Lung (tissue), 12 donors: Measurements from ENCODE around the gene CPB2. TPM values are rescaled to one million over a fixed set of nuclear protein-coding genes. Genes with fewer than 3 reads are reported as not detected.

Experiments used
- ATAC-seq: fragments of 200-7000 bp; cut with Tn5 transposase; one replicate; pipeline ENCODE4 v1.9.1; 2020; ENCODE audit warnings: moderate number of reproducible peaks; ENCODE audit not compliant: insufficient read depth, low FRiP score
- DNase-seq, 3 donors: peaks; one replicate each; pipeline ENCODE4 v3.0.0-alpha.2; 2013 to 2017
- H3K27ac ChIP-seq, 2 donors: one replicate each; pipeline ENCODE4 v1.5.1; 2013; ENCODE audit warnings: mild to moderate bottlenecking in 2 of 2, moderate library complexity in 2 of 2, control low read depth in 1 of 2, inconsistent platforms in 1 of 2, low read depth in 1 of 2, low read length in 1 of 2
- H3K27me3 ChIP-seq, 3 donors: one replicate each; pipeline ENCODE4 v1.5.1; 2013; ENCODE audit warnings: low read length in 2 of 3; ENCODE audit not compliant: control insufficient read depth in 3 of 3, insufficient read depth in 3 of 3
- H3K36me3 ChIP-seq, 4 donors: one replicate each; pipeline ENCODE4 v1.5.1; 2013; ENCODE audit warnings: low read length in 4 of 4, mild to moderate bottlenecking in 1 of 4, moderate library complexity in 1 of 4; ENCODE audit not compliant: control insufficient read depth in 4 of 4, insufficient read depth in 4 of 4
- H3K4me1 ChIP-seq, 5 donors: one replicate each; pipeline ENCODE4 v1.5.1; 2013; ENCODE audit warnings: low read length in 5 of 5, mild to moderate bottlenecking in 2 of 5, moderate library complexity in 1 of 5; ENCODE audit not compliant: control insufficient read depth in 5 of 5, insufficient read depth in 5 of 5
- H3K4me3 ChIP-seq: one replicate; pipeline ENCODE4 v1.5.1; 2013; ENCODE audit warnings: mild to moderate bottlenecking, control low read depth, moderate library complexity
- H3K9ac ChIP-seq, 2 donors: one replicate each; pipeline ENCODE4 v1.5.1; 2013; ENCODE audit warnings: low read length in 2 of 2, control low read depth in 1 of 2; ENCODE audit not compliant: insufficient read depth in 1 of 2
- H3K9me3 ChIP-seq, 4 donors: one replicate each; pipeline ENCODE4 v1.5.1; 2013; ENCODE audit warnings: low read length in 3 of 4, mild to moderate bottlenecking in 1 of 4, moderate library complexity in 1 of 4; ENCODE audit not compliant: control insufficient read depth in 4 of 4, insufficient read depth in 3 of 4
- WGBS, 2 donors: extraction: QIAGEN DNeasy Blood & Tissue Kit; methylation state at CpG; one replicate each; pipeline ENCODE4 v1.1.7; 2013; 5-methylcytosine and 5-hydroxymethylcytosine counted together
- polyA plus RNA-seq, 2 donors: library from polyadenylated mRNA; stranded (reverse); fragments of 200-250 nt; gene quantifications; one replicate each; pipeline ENCODE4 v1.2.1, GENCODE V29; 2013
- total RNA-seq, 2 donors: library from RNA; depleted of rRNA in 1 of 2; stranded (reverse); fragments of >200 nt in 1 of 2; gene quantifications; one replicate each; pipeline ENCODE4 v1.2.1, GENCODE V29; 2014 to 2021
- TF ChIP-seq, protein P1 (sequence below): IDR thresholded peaks from 2 replicates; pipeline ENCODE4 v1.5.1; 2012; ENCODE audit warnings: mild to moderate bottlenecking; ENCODE audit errors: control extremely low read depth, extremely low read depth
- donor health status: control.
- donor health status: control.
- donor health status: Bipolar disorder and iron deficiency.
- donor health status: healthy.
- donor health status: DM: yes; HTN: yes; CAD: no.

CPB2 gene
- total and polyA plus RNA-seq, 4 donors: 1.7 to 19.7 (median 16.7) TPM; not detected in 1

DNA sequence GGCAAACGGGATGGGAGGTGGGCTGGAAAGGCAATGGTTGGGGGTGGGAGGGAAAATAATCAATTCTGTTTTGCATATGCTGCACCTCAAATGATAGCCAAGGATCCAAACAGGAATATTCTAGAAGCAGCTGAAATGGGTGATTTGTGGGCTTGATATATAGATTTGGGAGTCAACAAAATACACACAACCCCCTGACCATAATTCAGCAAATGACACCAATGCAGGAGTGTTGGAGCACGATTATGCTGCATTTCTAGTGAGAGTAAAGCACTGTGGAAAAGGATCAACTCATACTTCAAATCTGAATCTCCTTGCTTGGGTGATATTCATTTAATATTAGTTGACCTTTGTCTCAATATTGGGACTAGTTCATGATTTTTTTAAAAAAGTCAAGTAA lies 41.1 kb upstream of the CPB2 start:
- no peak for DNase-seq
- TF ChIP-seq, protein P1, sequence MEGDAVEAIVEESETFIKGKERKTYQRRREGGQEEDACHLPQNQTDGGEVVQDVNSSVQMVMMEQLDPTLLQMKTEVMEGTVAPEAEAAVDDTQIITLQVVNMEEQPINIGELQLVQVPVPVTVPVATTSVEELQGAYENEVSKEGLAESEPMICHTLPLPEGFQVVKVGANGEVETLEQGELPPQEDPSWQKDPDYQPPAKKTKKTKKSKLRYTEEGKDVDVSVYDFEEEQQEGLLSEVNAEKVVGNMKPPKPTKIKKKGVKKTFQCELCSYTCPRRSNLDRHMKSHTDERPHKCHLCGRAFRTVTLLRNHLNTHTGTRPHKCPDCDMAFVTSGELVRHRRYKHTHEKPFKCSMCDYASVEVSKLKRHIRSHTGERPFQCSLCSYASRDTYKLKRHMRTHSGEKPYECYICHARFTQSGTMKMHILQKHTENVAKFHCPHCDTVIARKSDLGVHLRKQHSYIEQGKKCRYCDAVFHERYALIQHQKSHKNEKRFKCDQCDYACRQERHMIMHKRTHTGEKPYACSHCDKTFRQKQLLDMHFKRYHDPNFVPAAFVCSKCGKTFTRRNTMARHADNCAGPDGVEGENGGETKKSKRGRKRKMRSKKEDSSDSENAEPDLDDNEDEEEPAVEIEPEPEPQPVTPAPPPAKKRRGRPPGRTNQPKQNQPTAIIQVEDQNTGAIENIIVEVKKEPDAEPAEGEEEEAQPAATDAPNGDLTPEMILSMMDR: no peak

DNA sequence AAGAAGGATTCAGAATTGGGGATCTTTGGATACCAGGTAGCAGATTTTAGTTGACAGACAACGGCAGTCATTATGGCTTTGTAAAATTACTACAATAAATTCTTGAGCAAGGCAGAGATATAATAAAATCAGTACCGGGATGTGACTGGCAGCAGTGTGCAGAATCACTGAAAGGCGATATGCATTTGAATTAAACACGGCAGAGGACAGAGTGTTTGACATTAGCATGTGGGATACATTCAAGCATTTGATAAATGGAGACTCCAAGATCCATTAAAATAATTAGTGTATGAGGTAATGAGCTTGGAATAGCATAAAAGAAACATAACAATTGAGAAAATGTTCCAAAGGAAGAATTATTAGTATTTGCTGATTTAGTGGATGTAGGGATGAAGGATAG lies 40.3 kb upstream of the CPB2 start:
- no peak overlapping the region for H3K4me3 ChIP-seq
- no peak overlapping the region for H3K27ac ChIP-seq
- H3K4me1 ChIP-seq: peaks cover 0 to 4% (median 0%) of the 10 kb centered on the region in 5 donors
- TF ChIP-seq, protein P1: no peak
- H3K36me3 ChIP-seq: no peaks in the 10 kb centered on the region
- ATAC-seq (no peak), DNase-seq (no peak)
- 89 to 94% methylated on average over 4 of the region's 4 CpGs for WGBS, 2 donors
- no peak overlapping the region for H3K9ac ChIP-seq
- H3K27me3 ChIP-seq: peaks cover 0 to 3% (median 0%) of the 10 kb centered on the region in 3 donors
- H3K9me3 ChIP-seq: peaks cover 0 to 1% (median 0%) of the 10 kb centered on the region in 4 donors

More for the DNA sequence above, 41.1 kb upstream of the CPB2 start:
- no peaks in the 10 kb centered on the region for H3K36me3 ChIP-seq
- 63 to 79% methylated on average over 2 of the region's 2 CpGs for WGBS, 2 donors
- H3K27ac ChIP-seq: no peak overlapping the region
- H3K9me3 ChIP-seq: peaks cover 0 to 1% (median 0%) of the 10 kb centered on the region in 4 donors
- peaks cover 0 to 4% (median 0%) of the 10 kb centered on the region in 5 donors for H3K4me1 ChIP-seq
- ATAC-seq: no peak
- H3K4me3 ChIP-seq: no peak overlapping the region
- H3K9ac ChIP-seq: no peak overlapping the region
- peaks cover 0 to 6% (median 0%) of the 10 kb centered on the region in 3 donors for H3K27me3 ChIP-seq

DNA sequence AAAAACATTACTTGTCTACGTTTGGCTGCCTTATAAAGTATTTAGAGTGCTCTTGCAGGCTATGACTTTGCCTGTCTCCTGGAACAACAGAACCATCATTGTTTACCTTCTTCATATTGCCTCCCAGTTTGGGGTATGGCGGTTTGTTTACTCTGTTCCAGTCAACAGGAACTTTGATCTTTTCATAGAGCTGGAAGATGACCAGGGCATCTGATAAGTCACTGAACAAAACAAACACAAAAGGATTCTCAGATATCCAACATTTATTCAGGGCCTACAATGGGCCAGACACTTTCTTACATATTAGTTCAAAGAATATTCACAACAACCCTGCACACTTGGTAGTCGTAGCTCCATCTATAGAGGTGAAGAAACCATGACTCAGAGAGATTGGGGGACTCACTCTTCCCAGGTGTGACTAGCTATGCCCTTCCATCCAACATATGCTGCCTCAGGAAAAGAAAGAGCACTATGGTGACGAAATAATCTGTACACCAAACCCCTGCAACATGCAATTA lies 38.4 kb upstream of the CPB2 start:
- Histone ChIP-seq H3K36me3 (no peaks in the 10 kb centered on the region), H3K27me3 (no peaks in the 10 kb centered on the region), H3K27ac (no peak overlapping the region), H3K9ac (no peak overlapping the region), H3K4me3 (no peak overlapping the region), H3K9me3 (no peaks in the 10 kb centered on the region), H3K4me1 (peaks cover 0 to 4% (median 0%) of the 10 kb centered on the region in 5 donors)
- ATAC-seq (no peak), DNase-seq (no peak)
- TF ChIP-seq, protein P1: no peak
- WGBS, 2 donors: 62 to 83% methylated on average over 4 of the region's 4 CpGs

DNA sequence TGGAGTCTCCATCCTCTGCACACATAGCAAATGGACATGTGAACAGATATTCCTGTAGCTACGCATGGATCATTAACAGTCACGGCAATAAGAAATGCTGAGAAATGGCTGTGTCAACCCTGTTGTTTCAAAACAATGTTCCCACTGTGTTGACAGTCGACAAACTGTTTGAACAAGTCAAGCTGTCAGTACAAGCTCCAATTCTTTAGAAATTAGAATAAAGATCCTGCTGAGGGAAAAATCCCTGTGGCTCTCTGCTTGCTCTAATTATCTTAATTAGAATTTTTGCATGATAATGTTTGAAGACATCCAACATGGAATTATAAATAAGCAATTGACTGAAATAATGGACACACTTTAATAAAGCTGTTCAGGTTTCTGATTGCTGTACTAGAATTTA lies 37.9 kb upstream of the CPB2 start:
- no peaks in the 10 kb centered on the region for H3K9me3 ChIP-seq
- TF ChIP-seq, protein P1: no peak
- H3K36me3 ChIP-seq: no peaks in the 10 kb centered on the region
- no peak overlapping the region for H3K9ac ChIP-seq
- H3K27me3 ChIP-seq: no peaks in the 10 kb centered on the region
- no peak for ATAC-seq
- H3K4me1 ChIP-seq: peaks cover 0 to 4% (median 0%) of the 10 kb centered on the region in 5 donors
- no peak overlapping the region for H3K27ac ChIP-seq
- DNase-seq: no peak
- 79 to 89% methylated on average over 3 of the region's 3 CpGs for WGBS, 2 donors
- H3K4me3 ChIP-seq: no peak overlapping the region
